GM12878 (cell line): ENCODE data around the gene TMEM209. TPM values are rescaled to one million over a fixed set of nuclear protein-coding genes. Genes with fewer than 3 reads are reported as not detected.

Source experiments
- ATAC-seq: fragments of 200-7000 bp; cut with Tn5 transposase; 3 replicates; pipeline ENCODE4 v1.9.1; 2020; ENCODE audit warnings: mild to moderate bottlenecking, moderate library complexity
- BruUV-seq: library from RNA; stranded (reverse); fragments of 400-500 nt; replicated peaks from 2 replicates; lab custom pipeline; 2021; lab: Mats Ljungman, UMichigan
- CTCF ChIA-PET: fragments of 300-600 bp; sonication (Branson Sonifier 250); formaldehyde crosslinking; extraction: SDS; loops from one replicate; lab custom pipeline; 2021; ENCODE audit warnings: inconsistent platforms; lab: Yijun Ruan, JAX
- POLR2A ChIA-PET: fragments of 350-600 bp; formaldehyde crosslinking; extraction: SDS; loops from one replicate; lab custom pipeline; 2021; ENCODE audit warnings: inconsistent platforms; lab: Charles Lee
- RAD21 ChIA-PET: fragments of 300-600 bp; sonication (Branson Sonifier 250); formaldehyde crosslinking; loops from one replicate; lab custom pipeline; 2023; ENCODE audit warnings: antibody characterized with exemption; ENCODE audit not compliant: unreplicated experiment; lab: Charles Lee
- SMC1A ChIA-PET: fragments of 300-600 bp; sonication (Branson Sonifier 250); formaldehyde crosslinking; loops from one replicate; lab custom pipeline; 2023; ENCODE audit not compliant: unreplicated experiment, uncharacterized antibody; lab: Charles Lee
- DNase-seq: peaks from one replicate; pipeline ENCODE4 v3.0.0-alpha.2; 2011; ENCODE audit warnings: low read depth, low spot score
- FAIRE-seq: peaks from 3 replicates; lab custom pipeline; 2011; peaks lifted over from hg19 to GRCh38; lab: Jason Lieb, UNC
- H2AFZ ChIP-seq: 2 replicates; pipeline ENCODE4 v1.6.0; 2011; ENCODE audit warnings: low read depth, low read length, control low read depth; ENCODE audit not compliant: control insufficient read depth
- H3K27ac ChIP-seq: 2 replicates; pipeline ENCODE4 v1.5.1; 2011; ENCODE audit warnings: control low read depth; ENCODE audit not compliant: control insufficient read depth, insufficient read depth
- H3K27me3 ChIP-seq, 2 experiments: replicated peaks in 1 of 2; 2 replicates each; pipeline versions ENCODE4 v1.6.0 to v1.6.1; 2011; ENCODE audit warnings: low read length in 1 of 2; ENCODE audit not compliant: control insufficient read depth in 2 of 2, insufficient read depth in 2 of 2
- H3K36me3 ChIP-seq, 2 experiments: 2 replicates each; pipeline ENCODE4 v1.5.1; 2011; ENCODE audit warnings: low read length in 1 of 2; ENCODE audit not compliant: control insufficient read depth in 2 of 2, insufficient read depth in 2 of 2
- H3K4me1 ChIP-seq: 2 replicates; pipeline ENCODE4 v1.6.1; 2011; ENCODE audit warnings: mild to moderate bottlenecking, low read length, moderate library complexity, mixed read lengths; ENCODE audit not compliant: control insufficient read depth, insufficient read depth
- H3K4me2 ChIP-seq: 2 replicates; pipeline ENCODE4 v1.6.0; 2011; ENCODE audit warnings: control low read depth; ENCODE audit not compliant: control insufficient read depth, insufficient read depth
- H3K4me3 ChIP-seq: fragments of 200-600 bp; sonication (generic); 2 replicates; pipeline ENCODE4 v1.5.1; 2016
- H3K79me2 ChIP-seq: 2 replicates; pipeline ENCODE4 v1.6.0; 2011; ENCODE audit warnings: low read length; ENCODE audit not compliant: control insufficient read depth, insufficient read depth
- H3K9ac ChIP-seq: 2 replicates; pipeline ENCODE4 v1.8.0; 2011; ENCODE audit warnings: low read length, control low read depth, mixed read lengths; ENCODE audit not compliant: control insufficient read depth, insufficient read depth
- H3K9me3 ChIP-seq: replicated peaks from 3 replicates; pipeline ENCODE4 v1.5.1; 2011; ENCODE audit warnings: mild to moderate bottlenecking, low read length; ENCODE audit not compliant: control insufficient read depth, insufficient read depth
- H4K20me1 ChIP-seq: 2 replicates; pipeline ENCODE4 v1.6.0; 2011; ENCODE audit not compliant: control insufficient read depth, insufficient read depth
- EGR1 ChIP-seq, 2 experiments: IDR thresholded peaks; 1 replicate in 1 of 2; 2 replicates in 1 of 2; pipeline ENCODE4 v1.6.1; 2011 to 2012; ENCODE audit warnings: low read depth in 2 of 2, low read length in 2 of 2, borderline replicate concordance in 1 of 2, mild to moderate bottlenecking in 1 of 2, moderate library complexity in 1 of 2
- FOS ChIP-seq: IDR thresholded peaks from 3 replicates; pipeline ENCODE4 v1.6.1; 2011; ENCODE audit warnings: borderline replicate concordance; ENCODE audit not compliant: insufficient read length; ENCODE audit errors: extremely low read depth
- FOXK2 ChIP-seq: fragments of 450-650 bp; IDR thresholded peaks from 2 replicates; pipeline ENCODE4 v1.6.1; 2017; ENCODE audit warnings: mild to moderate bottlenecking, moderate library complexity
- KDM1A ChIP-seq: fragments of 200-600 bp; sonication (generic); IDR thresholded peaks from 2 replicates; pipeline ENCODE4 v1.6.1; 2016; ENCODE audit warnings: borderline replicate concordance
- LARP7 ChIP-seq: fragments of 450-650 bp; IDR thresholded peaks from 2 replicates; pipeline ENCODE4 v1.6.1; 2017; ENCODE audit warnings: mild to moderate bottlenecking
- NR2C1 ChIP-seq: fragments of 450-650 bp; IDR thresholded peaks from 2 replicates; pipeline ENCODE4 v1.6.1; 2017; ENCODE audit warnings: antibody characterized with exemption, mild to moderate bottlenecking, moderate library complexity
- NR2F1 ChIP-seq: fragments of 450-650 bp; conservative IDR thresholded peaks from 2 replicates; pipeline ENCODE4 v1.6.1; 2017; ENCODE audit warnings: mild to moderate bottlenecking
- POLR2AphosphoS5 ChIP-seq: IDR thresholded peaks from 2 replicates; pipeline ENCODE4 v1.6.1; 2011; ENCODE audit warnings: mild to moderate bottlenecking, low read length, inconsistent platforms
- RFX5 ChIP-seq: IDR thresholded peaks from 2 replicates; pipeline ENCODE4 v1.6.1; 2011; ENCODE audit warnings: low read depth, low read length, improper control_type of control experiment
- SREBF1 ChIP-seq: IDR thresholded peaks from 2 replicates; pipeline ENCODE4 v1.6.1; 2012; ENCODE audit warnings: mild to moderate bottlenecking, low read length
- TBL1XR1 ChIP-seq: IDR thresholded peaks from 2 replicates; pipeline ENCODE4 v1.6.1; 2012; ENCODE audit warnings: low read depth, low read length, improper control_type of control experiment
- YBX1 ChIP-seq: fragments of 450-650 bp; IDR thresholded peaks from 2 replicates; pipeline ENCODE4 v1.6.1; 2016; ENCODE audit warnings: antibody characterized with exemption
- ZNF217 ChIP-seq: fragments of 450-650 bp; IDR thresholded peaks from 2 replicates; pipeline ENCODE4 v1.6.1; 2017; ENCODE audit warnings: antibody characterized with exemption, mild to moderate bottlenecking
- WGBS: methylation state at CpG from one replicate; pipeline ENCODE4 v1.1.6; 2016; ENCODE audit warnings: low lambda C conversion rate; ENCODE audit not compliant: insufficient replicate concordance, insufficient coverage; ENCODE audit errors: missing lambda C conversion rate; 5-methylcytosine and 5-hydroxymethylcytosine counted together
- in situ Hi-C: fragments of 300-500 bp; cut with MboI; formaldehyde crosslinking; loops from 9 replicates; pipeline ENCODE4 v1.14.3; 2018; ENCODE audit warnings: mixed read lengths
- intact Hi-C: fragments of 100-400 bp; cut with micrococcal nuclease; formaldehyde crosslinking; loops from one replicate; pipeline ENCODE4 v1.14.2; 2022; ENCODE audit not compliant: unreplicated experiment
- polyA plus RNA-seq, 11 experiments: library from polyadenylated mRNA; depleted of rRNA in 4 of 11; unstranded in 6 of 11; stranded (reverse) in 5 of 11; fragments of >200 nt; fragmentation: Nextera tagmentation in 4 of 11; fragmentation: Illumina TruSeq in 1 of 11; extraction: Ambion mirVana in 4 of 11; extraction: Trizol in 1 of 11; gene quantifications; 1 replicate in 1 of 11; 2 replicates in 10 of 11; pipeline versions ENCODE4 v1.2.1 to v1.2.3, GENCODE V29; 2011 to 2016; ENCODE audit warnings: inconsistent platforms in 2 of 11, missing spikeins in 2 of 11, low read depth in 1 of 11
- total RNA-seq, 4 experiments: library from RNA; depleted of rRNA in 3 of 4; stranded (reverse); fragments of >200 nt in 3 of 4; fragmentation: Illumina TruSeq in 1 of 4; extraction: Trizol in 1 of 4; gene quantifications; 2 replicates each; pipeline versions ENCODE4 v1.2.1 to v1.2.3, GENCODE V29; 2013 to 2021
- TF ChIP-seq, protein P1 (sequence below): IDR thresholded peaks from 2 replicates; pipeline ENCODE4 v1.6.1; 2012; ENCODE audit warnings: low read depth, low read length, improper control_type of control experiment
- TF ChIP-seq, protein P2 (sequence below): fragments of 150-350 bp; IDR thresholded peaks from 2 replicates; pipeline ENCODE4 v1.6.1; 2016; ENCODE audit warnings: low read depth, low read length

Gene TMEM209
- total and polyA plus RNA-seq, 10 of the 15 experiments (the other 5 are each of a cell fraction or from before 2014, with no cell fraction given) = 22.1 to 41.2 (median 35.1) TPM

DNA sequence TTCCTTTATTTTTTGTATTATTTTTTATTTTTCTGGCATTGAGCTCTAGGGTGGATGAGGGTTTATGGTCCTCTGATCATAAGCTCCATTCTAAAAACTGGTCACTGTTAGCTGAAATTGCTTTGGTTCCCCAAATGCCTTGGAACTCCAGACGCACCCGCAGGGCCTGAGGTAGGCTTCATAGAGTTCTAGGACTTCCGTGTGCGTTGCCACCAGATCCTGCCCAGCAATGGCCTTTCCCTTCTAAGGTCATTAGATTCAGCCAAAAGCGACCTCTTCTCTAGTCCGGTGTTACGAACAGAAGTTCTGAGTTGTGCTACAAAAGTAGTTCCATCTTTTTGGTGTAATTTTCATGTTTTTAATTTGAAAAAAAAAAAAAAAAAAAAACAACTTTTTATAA lies 70.5 kb downstream of the TMEM209 start:
- no peak for DNase-seq
- WGBS = 99% methylated on average over 7 of the region's 7 CpGs
- no peak for FAIRE-seq
- Histone ChIP-seq H3K9ac (no peak overlapping the region), H4K20me1 (no peaks in the 10 kb centered on the region), H3K79me2 (no peaks in the 10 kb centered on the region), H3K27ac (no peak overlapping the region), H3K4me1 (no peaks in the 10 kb centered on the region), H3K9me3 (no peaks in the 10 kb centered on the region), H3K36me3 (peaks cover 0 to 11% of the 10 kb centered on the region in 2 experiments; a peak in 3 of 4 replicates), H3K4me2 (no peak overlapping the region), H2AFZ (no peak overlapping the region), H3K27me3 (no peaks in the 10 kb centered on the region), H3K4me3 (no peak overlapping the region)
- ChIA-PET CTCF (interaction anchor here (1.6 kb wide), 1 partner anchor 7 kb away, joined by 3 read pairs; no protein-coding TSS in a partner anchor), RAD21 (no interaction called here), POLR2A (interaction anchor here (0.6 kb wide), 1 partner anchor 75 kb away, joined by 3 read pairs; no protein-coding TSS in a partner anchor), SMC1A (interaction anchor here (0.6 to 1.6 kb wide), 3 partner anchors 19 to 229 kb away, joined by 3 to 4 read pairs (median 3); no protein-coding TSS in a partner anchor)
- TF ChIP-seq FOXK2 (no peak), YBX1 (no peak), EGR1 (IDR thresholded peaks at IDR 0.05; ENCODE audit: borderline replicate concordance in 1 of 2, low read depth in 2 of 2, low read length in 2 of 2) (no peak), NR2C1 (no peak), KDM1A (no peak), FOS (no peak), ZNF217 (no peak), SREBF1 (no peak), NR2F1 (no peak), RFX5 (no peak), LARP7 (no peak), TBL1XR1 (no peak), POLR2AphosphoS5 (no peak)
- TF ChIP-seq, protein P1, sequence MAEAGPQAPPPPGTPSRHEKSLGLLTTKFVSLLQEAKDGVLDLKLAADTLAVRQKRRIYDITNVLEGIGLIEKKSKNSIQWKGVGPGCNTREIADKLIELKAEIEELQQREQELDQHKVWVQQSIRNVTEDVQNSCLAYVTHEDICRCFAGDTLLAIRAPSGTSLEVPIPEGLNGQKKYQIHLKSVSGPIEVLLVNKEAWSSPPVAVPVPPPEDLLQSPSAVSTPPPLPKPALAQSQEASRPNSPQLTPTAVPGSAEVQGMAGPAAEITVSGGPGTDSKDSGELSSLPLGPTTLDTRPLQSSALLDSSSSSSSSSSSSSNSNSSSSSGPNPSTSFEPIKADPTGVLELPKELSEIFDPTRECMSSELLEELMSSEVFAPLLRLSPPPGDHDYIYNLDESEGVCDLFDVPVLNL = no peak
- TF ChIP-seq, protein P2, sequence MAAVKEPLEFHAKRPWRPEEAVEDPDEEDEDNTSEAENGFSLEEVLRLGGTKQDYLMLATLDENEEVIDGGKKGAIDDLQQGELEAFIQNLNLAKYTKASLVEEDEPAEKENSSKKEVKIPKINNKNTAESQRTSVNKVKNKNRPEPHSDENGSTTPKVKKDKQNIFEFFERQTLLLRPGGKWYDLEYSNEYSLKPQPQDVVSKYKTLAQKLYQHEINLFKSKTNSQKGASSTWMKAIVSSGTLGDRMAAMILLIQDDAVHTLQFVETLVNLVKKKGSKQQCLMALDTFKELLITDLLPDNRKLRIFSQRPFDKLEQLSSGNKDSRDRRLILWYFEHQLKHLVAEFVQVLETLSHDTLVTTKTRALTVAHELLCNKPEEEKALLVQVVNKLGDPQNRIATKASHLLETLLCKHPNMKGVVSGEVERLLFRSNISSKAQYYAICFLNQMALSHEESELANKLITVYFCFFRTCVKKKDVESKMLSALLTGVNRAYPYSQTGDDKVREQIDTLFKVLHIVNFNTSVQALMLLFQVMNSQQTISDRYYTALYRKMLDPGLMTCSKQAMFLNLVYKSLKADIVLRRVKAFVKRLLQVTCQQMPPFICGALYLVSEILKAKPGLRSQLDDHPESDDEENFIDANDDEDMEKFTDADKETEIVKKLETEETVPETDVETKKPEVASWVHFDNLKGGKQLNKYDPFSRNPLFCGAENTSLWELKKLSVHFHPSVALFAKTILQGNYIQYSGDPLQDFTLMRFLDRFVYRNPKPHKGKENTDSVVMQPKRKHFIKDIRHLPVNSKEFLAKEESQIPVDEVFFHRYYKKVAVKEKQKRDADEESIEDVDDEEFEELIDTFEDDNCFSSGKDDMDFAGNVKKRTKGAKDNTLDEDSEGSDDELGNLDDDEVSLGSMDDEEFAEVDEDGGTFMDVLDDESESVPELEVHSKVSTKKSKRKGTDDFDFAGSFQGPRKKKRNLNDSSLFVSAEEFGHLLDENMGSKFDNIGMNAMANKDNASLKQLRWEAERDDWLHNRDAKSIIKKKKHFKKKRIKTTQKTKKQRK = no peak
- no peak for ATAC-seq
- intact Hi-C loops (no loop called here), in situ Hi-C loops (no loop called here)
- BruUV-seq = no TSS peak
